ENCODE results near the gene LRCH3.

GRCh38 chr3:197810901-197811300, 19.8 kb downstream of the LRCH3 start:
- TF ChIP-seq, protein P1, sequence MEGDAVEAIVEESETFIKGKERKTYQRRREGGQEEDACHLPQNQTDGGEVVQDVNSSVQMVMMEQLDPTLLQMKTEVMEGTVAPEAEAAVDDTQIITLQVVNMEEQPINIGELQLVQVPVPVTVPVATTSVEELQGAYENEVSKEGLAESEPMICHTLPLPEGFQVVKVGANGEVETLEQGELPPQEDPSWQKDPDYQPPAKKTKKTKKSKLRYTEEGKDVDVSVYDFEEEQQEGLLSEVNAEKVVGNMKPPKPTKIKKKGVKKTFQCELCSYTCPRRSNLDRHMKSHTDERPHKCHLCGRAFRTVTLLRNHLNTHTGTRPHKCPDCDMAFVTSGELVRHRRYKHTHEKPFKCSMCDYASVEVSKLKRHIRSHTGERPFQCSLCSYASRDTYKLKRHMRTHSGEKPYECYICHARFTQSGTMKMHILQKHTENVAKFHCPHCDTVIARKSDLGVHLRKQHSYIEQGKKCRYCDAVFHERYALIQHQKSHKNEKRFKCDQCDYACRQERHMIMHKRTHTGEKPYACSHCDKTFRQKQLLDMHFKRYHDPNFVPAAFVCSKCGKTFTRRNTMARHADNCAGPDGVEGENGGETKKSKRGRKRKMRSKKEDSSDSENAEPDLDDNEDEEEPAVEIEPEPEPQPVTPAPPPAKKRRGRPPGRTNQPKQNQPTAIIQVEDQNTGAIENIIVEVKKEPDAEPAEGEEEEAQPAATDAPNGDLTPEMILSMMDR (conservative IDR thresholded peaks at IDR 0.05; ENCODE audit: low read depth, low read length) = no peak
- TF ChIP-seq EZH2phosphoT487 (IDR thresholded peaks at IDR 0.05; ENCODE audit: borderline replicate concordance, low read length) (no peak), EZH2 (IDR thresholded peaks at IDR 0.05; ENCODE audit: low read length, unreplicated experiment) (no peak)

All from PC-3 (cell line).